Measurements from ENCODE around the gene SMIM28.

GRCh38 chr6:138382498-138383265 lies 5.0 kb downstream of the SMIM28 start:
- no peak for TF ChIP-seq PATZ1 (CRISPR knock-in tag; IDR thresholded peaks at IDR 0.05; ENCODE audit: borderline replicate concordance)
- TF ChIP-seq OSR1 (CRISPR knock-in tag; IDR thresholded peaks at IDR 0.05), result no peak
- TF ChIP-seq ESRRG (CRISPR knock-in tag; IDR thresholded peaks at IDR 0.05), result no peak
- no peak for TF ChIP-seq ZNF8 (CRISPR knock-in tag; IDR thresholded peaks at IDR 0.05)
- TF ChIP-seq ARNTL (CRISPR knock-in tag; IDR thresholded peaks at IDR 0.05; ENCODE audit: borderline replicate concordance, low read depth), result no peak
- TF ChIP-seq CREB5 (CRISPR knock-in tag; IDR thresholded peaks at IDR 0.05; ENCODE audit: low read depth), result no peak
- no peak for TF ChIP-seq ISL1 (CRISPR knock-in tag; IDR thresholded peaks at IDR 0.05)
- TF ChIP-seq ZNF565 (CRISPR knock-in tag; conservative IDR thresholded peaks at IDR 0.05; ENCODE audit: low read depth), result no peak
- no peak for TF ChIP-seq CSDC2 (CRISPR knock-in tag; IDR thresholded peaks at IDR 0.05)
- no peak for TF ChIP-seq TOX (CRISPR knock-in tag; IDR thresholded peaks at IDR 0.05; ENCODE audit: borderline replicate concordance)
- no peak for TF ChIP-seq TSHZ2 (CRISPR knock-in tag; IDR thresholded peaks at IDR 0.05)
